Measurements from ENCODE around the gene FAM171A1.
A peak's percentile ranks its signal among the peaks of the same experiment; 100 is the strongest.
"Not testable (repeated sequence)": the region's sequence is repeated elsewhere in the genome, so short reads cannot be mapped to it uniquely, and the experiment has no call there.

Gene FAM171A1

DNA sequence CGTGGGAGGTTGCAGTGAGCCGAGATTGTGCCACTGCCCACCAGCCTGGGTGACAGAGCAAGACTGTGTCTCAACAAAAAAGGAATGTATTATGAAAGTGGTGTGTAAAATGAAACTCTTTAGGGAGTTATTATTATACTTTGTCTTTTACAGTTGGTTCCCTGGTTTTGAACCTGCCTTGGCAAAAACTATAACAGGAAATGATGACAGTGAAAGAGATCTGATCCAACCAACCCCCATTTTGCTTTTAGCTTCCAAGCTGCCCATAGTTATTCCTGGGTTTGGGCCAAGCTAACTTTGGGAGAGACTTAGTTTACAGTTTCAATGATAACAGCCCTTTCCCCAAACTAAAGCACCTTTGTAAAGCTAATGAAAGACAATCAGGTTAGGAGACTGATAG lies 168.4 kb downstream of the FAM171A1 start:
- no peaks in the 10 kb centered on the region for H3K9me3 ChIP-seq (ENCODE audit: insufficient read depth, low read depth, low read length)
- no peaks in the 10 kb centered on the region for H3K27me3 ChIP-seq (ENCODE audit: insufficient read depth, low read length, poor library complexity, severe bottlenecking)
- H3K9me2 ChIP-seq (replicated peaks; ENCODE audit: low read depth, low read length): no peaks in the 10 kb centered on the region
- H3K4me3 ChIP-seq (ENCODE audit: low read length, poor library complexity, severe bottlenecking): no peak overlapping the region
- H3K4me2 ChIP-seq (ENCODE audit: low read depth, low read length, poor library complexity, severe bottlenecking): no peak overlapping the region
- no peak for TF ChIP-seq EZH2phosphoT487 (IDR thresholded peaks at IDR 0.05; ENCODE audit: borderline replicate concordance)
- TF ChIP-seq, protein P1, sequence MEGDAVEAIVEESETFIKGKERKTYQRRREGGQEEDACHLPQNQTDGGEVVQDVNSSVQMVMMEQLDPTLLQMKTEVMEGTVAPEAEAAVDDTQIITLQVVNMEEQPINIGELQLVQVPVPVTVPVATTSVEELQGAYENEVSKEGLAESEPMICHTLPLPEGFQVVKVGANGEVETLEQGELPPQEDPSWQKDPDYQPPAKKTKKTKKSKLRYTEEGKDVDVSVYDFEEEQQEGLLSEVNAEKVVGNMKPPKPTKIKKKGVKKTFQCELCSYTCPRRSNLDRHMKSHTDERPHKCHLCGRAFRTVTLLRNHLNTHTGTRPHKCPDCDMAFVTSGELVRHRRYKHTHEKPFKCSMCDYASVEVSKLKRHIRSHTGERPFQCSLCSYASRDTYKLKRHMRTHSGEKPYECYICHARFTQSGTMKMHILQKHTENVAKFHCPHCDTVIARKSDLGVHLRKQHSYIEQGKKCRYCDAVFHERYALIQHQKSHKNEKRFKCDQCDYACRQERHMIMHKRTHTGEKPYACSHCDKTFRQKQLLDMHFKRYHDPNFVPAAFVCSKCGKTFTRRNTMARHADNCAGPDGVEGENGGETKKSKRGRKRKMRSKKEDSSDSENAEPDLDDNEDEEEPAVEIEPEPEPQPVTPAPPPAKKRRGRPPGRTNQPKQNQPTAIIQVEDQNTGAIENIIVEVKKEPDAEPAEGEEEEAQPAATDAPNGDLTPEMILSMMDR (conservative IDR thresholded peaks at IDR 0.05; ENCODE audit: low read length): no peak
- no peaks in the 10 kb centered on the region for H3K79me2 ChIP-seq (ENCODE audit: insufficient read depth, low read length)
- no peaks in the 10 kb centered on the region for H3F3A ChIP-seq (ENCODE audit: low read depth)
- peaks cover 1% of the 10 kb centered on the region for H3K4me1 ChIP-seq (ENCODE audit: insufficient read depth, low read length, poor library complexity, severe bottlenecking)
- no peaks in the 10 kb centered on the region for H4K20me1 ChIP-seq (ENCODE audit: insufficient read depth, low read length, poor library complexity, severe bottlenecking)
- peak overlapping the region; percentile 3; the same call in 1 of the 2 replicates for H2AFZ ChIP-seq (ENCODE audit: low read length)
- no peaks in the 10 kb centered on the region for H3K36me3 ChIP-seq (ENCODE audit: insufficient read depth, low read length)
- no peak overlapping the region for H3K9ac ChIP-seq (ENCODE audit: low read depth, low read length, poor library complexity, severe bottlenecking)

GRCh38 chr10:15202301-15202621 lies 168.8 kb downstream of the FAM171A1 start:
- H3K4me1 ChIP-seq (ENCODE audit: insufficient read depth, low read length, poor library complexity, severe bottlenecking); H4K20me1 ChIP-seq (ENCODE audit: insufficient read depth, low read length, poor library complexity, severe bottlenecking); H3K4me2 ChIP-seq (ENCODE audit: low read depth, low read length, poor library complexity, severe bottlenecking); H2AFZ ChIP-seq (ENCODE audit: low read length); H3K36me3 ChIP-seq (ENCODE audit: insufficient read depth, low read length); H3K9me3 ChIP-seq (ENCODE audit: insufficient read depth, low read depth, low read length); H3K4me3 ChIP-seq (ENCODE audit: low read length, poor library complexity, severe bottlenecking); H3K27me3 ChIP-seq (ENCODE audit: insufficient read depth, low read length, poor library complexity, severe bottlenecking); H3F3A ChIP-seq (ENCODE audit: low read depth); H3K9ac ChIP-seq (ENCODE audit: low read depth, low read length, poor library complexity, severe bottlenecking); H3K79me2 ChIP-seq (ENCODE audit: insufficient read depth, low read length); H3K9me2 ChIP-seq (replicated peaks; ENCODE audit: low read depth, low read length): not testable (repeated sequence)

DNA sequence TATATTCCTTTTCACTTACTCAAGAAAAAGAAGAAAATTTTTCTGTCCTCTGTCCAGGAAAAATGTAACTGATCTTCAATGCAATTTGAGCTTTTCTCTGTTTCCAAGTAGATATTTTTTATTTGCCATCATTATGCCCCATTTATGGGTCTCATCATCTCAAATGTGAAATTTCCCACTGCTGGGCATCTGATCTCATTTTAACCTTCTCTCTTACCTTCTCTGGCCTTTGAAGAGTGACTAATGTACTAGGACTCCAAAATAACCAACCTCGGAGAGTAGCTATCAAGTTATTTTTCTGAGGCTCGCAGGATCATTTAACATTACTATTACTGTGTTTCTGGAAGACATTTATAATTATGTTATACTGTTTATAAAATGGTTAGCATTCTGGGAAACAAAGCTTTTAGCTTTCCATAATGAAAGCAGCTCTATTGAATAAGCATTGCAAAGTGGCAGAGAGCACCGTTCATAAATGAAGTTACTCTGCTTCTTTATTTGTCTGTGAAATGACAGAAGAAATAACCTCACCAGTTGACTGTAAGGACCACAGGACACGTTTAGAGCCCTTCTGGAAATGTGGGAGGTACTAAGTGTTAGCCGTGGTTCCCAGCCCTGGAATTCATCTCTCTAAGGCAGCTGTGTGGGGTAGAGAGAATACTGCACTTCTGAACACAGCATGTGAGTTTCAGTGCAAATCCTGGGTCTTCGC lies 169.3 kb downstream of the FAM171A1 start:
- Histone ChIP-seq H3F3A (ENCODE audit: low read depth) (no peaks in the 10 kb centered on the region), H3K36me3 (ENCODE audit: insufficient read depth, low read length) (no peaks in the 10 kb centered on the region), H3K9me3 (ENCODE audit: insufficient read depth, low read depth, low read length) (no peaks in the 10 kb centered on the region), H3K4me3 (ENCODE audit: low read length, poor library complexity, severe bottlenecking) (no peak overlapping the region), H3K4me2 (ENCODE audit: low read depth, low read length, poor library complexity, severe bottlenecking) (no peak overlapping the region), H3K27me3 (ENCODE audit: insufficient read depth, low read length, poor library complexity, severe bottlenecking) (no peaks in the 10 kb centered on the region), H2AFZ (ENCODE audit: low read length) (no peak overlapping the region), H3K4me1 (ENCODE audit: insufficient read depth, low read length, poor library complexity, severe bottlenecking) (peaks cover 8% of the 10 kb centered on the region), H3K9me2 (replicated peaks; ENCODE audit: low read depth, low read length) (no peaks in the 10 kb centered on the region), H3K9ac (ENCODE audit: low read depth, low read length, poor library complexity, severe bottlenecking) (no peak overlapping the region), H4K20me1 (ENCODE audit: insufficient read depth, low read length, poor library complexity, severe bottlenecking) (no peaks in the 10 kb centered on the region), H3K79me2 (ENCODE audit: insufficient read depth, low read length) (no peaks in the 10 kb centered on the region)
- TF ChIP-seq EZH2phosphoT487 (IDR thresholded peaks at IDR 0.05; ENCODE audit: borderline replicate concordance): no peak
- TF ChIP-seq, protein P1 (conservative IDR thresholded peaks at IDR 0.05; ENCODE audit: low read length): no peak

DNA sequence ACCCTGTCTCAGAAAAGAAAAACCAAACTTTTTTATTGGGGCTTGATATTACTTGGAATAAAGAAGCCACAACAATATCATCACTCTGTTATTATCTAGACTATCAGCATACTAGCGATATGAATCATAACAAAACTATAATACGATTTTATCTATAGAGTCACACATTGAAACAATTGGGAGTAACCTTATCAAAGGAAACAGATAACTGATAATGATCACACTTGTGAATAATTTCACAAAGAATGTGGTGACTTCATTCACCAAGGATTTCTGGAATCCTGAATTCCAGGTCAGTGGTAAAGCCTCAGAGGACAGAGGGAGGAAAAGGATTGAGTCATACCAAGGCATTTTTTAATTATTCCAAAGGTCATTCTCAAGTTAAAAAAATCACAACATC lies 170.5 kb downstream of the FAM171A1 start:
- H3F3A ChIP-seq (ENCODE audit: low read depth): no peaks in the 10 kb centered on the region
- no peaks in the 10 kb centered on the region for H3K79me2 ChIP-seq (ENCODE audit: insufficient read depth, low read length)
- H3K9ac ChIP-seq (ENCODE audit: low read depth, low read length, poor library complexity, severe bottlenecking): no peak overlapping the region
- no peaks in the 10 kb centered on the region for H3K36me3 ChIP-seq (ENCODE audit: insufficient read depth, low read length)
- no peak overlapping the region for H3K4me2 ChIP-seq (ENCODE audit: low read depth, low read length, poor library complexity, severe bottlenecking)
- no peaks in the 10 kb centered on the region for H3K27me3 ChIP-seq (ENCODE audit: insufficient read depth, low read length, poor library complexity, severe bottlenecking)
- no peaks in the 10 kb centered on the region for H3K9me2 ChIP-seq (replicated peaks; ENCODE audit: low read depth, low read length)
- H3K9me3 ChIP-seq (ENCODE audit: insufficient read depth, low read depth, low read length): no peaks in the 10 kb centered on the region
- H3K4me1 ChIP-seq (ENCODE audit: insufficient read depth, low read length, poor library complexity, severe bottlenecking): peaks cover 14% of the 10 kb centered on the region
- H3K4me3 ChIP-seq (ENCODE audit: low read length, poor library complexity, severe bottlenecking): no peak overlapping the region
- TF ChIP-seq, protein P1 (conservative IDR thresholded peaks at IDR 0.05; ENCODE audit: low read length): no peak
- no peak for TF ChIP-seq EZH2phosphoT487 (IDR thresholded peaks at IDR 0.05; ENCODE audit: borderline replicate concordance)
- no peak overlapping the region for H2AFZ ChIP-seq (ENCODE audit: low read length)
- H4K20me1 ChIP-seq (ENCODE audit: insufficient read depth, low read length, poor library complexity, severe bottlenecking): no peaks in the 10 kb centered on the region
